ENCODE measurements around the gene GPAM.

The GPAM gene

GRCh38 chr10:112189465-112189864 is 5.9 kb upstream of the GPAM start:
- FAIRE-seq = no peak
- DNase-seq (ENCODE audit: insufficient read length, low spot score) = no peak

DNA sequence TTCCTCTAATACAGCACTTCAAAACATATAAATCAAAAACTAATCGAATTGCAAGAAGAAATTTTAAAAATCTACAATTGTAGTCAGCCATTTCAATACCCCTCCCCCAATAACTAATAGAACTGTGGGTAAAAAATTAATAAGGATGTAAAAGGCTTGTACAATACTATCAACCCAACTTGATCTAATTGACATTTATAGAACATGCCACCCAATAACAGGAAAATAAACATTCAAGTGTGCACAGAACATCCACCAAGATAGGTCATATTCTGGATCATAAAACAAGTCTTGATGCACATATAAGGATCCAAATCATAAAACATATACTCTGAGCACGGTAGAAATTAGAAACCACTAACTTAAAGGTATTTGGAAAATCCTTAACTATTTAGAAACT is 4.0 kb upstream of the GPAM start:
- FAIRE-seq (no peak), DNase-seq (ENCODE audit: insufficient read length, low spot score) (no peak)

DNA sequence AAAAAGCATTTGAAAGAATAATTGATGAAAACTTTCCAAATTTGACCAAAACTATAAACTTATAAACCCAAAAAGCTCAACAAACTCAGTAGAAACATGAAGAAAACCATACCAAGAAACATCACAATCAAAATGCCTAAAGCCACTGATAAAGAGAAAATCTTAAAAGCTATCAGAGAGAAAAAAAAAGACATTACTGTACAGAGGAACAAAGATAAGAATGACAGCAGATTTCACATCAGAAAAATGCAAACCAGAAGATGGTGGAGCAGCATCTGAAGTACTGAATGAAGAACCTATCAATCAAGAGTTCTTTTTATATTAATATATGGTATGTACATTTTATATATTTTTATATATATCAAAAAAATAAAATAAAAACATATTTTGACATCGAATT is 2.4 kb upstream of the GPAM start:
- no peak for FAIRE-seq
- no peak for DNase-seq (ENCODE audit: insufficient read length, low spot score)

DNA sequence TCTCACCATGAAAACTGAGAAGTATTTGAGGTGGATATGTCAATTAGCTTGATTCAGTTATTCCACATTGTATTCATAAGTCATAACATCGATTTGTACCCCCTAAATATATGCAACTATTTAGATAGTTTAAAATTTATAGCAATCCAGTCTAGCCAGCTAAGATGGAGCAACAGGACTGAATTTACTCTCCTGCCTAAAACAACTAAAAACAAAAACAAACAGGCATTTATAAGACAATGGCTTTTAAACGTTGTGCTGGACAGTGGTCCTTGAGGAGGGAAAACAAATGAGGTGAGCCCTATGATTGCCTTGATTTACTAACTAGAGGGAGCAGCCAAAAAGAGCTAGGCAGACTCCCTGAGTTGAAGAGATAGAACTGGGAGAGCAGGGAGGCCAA is 814 bp upstream of the GPAM start:
- no peak for FAIRE-seq

DNA sequence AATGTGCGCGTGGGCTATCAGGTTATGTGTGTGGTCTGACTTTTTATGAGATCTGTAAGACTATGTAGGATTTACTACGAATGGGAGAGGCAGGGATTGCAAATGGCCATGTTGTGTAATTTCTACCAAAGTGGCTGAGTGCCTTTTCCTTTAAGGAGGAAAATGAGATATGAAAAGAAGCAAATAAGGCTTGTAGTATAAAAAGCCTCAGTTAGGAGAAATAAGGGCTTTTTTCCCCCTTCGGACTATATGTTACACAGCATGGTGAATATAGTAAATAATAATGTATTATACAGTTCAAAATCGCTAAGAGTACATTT is 447 bp upstream of the GPAM start:
- DNase-seq (ENCODE audit: insufficient read length, low spot score) (no peak), FAIRE-seq (no peak)

More for the DNA sequence above, 814 bp upstream of the GPAM start:
- no peak for DNase-seq (ENCODE audit: insufficient read length, low spot score)

DNA sequence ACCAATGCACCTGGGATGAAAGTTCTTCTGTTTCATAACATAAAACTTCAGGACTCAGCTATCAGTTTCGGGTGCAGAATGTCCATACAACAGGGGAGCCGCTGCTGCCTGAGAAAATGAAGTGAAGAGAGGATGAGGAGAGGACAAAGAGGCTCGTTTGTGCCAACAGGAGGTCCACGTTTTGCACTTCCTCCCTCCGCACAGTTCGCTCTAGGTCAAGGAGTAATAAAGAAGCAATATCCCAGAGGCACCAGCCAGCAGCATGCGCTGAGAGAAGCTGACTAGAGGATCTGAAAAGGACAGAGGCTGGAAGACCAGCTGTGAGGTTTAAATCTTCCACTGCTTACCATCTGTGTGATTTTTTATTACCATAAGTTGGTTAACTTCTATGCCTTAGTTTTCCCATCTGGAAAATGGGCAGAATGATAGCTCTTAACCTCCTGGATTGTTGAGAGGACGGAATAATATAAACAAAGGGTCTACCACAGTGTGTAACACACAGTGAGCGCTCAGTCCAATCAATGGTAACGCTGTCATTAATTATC is 709 bp downstream of the GPAM start:
- FAIRE-seq (no peak), DNase-seq (ENCODE audit: insufficient read length, low spot score) (no peak)

GRCh38 chr10:112177247-112177646 is 6.3 kb downstream of the GPAM start:
- FAIRE-seq = no peak
- DNase-seq (ENCODE audit: insufficient read length, low spot score) = no peak

DNA sequence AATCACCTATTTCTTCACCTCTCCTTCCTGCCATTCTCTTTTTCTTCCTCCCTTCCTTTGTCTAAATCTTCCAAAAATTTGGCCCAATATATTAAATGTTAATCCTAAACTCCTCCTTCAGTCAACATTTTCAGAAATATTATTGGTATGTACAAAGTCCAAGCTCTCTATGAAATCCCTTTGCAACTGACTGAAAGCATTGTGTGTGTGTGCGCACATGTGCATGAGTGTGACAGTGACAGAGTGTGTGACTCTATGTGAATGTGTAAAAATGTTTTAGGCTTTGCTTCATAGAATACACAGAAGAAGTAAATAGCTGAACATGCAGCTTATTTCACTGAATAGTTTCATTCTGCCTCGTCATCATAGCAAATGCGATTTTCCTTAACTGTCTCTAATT is 7.0 kb downstream of the GPAM start:
- no peak for FAIRE-seq
- no peak for DNase-seq (ENCODE audit: insufficient read length, low spot score)

- DNase-seq (ENCODE audit: insufficient read length, low spot score) (no peak), FAIRE-seq (no peak)
Observed at GRCh38 chr10:112175409-112175808, 8.2 kb downstream of the GPAM start.

GRCh38 chr10:112173206-112173605 is 10.4 kb downstream of the GPAM start:
- FAIRE-seq (no peak), DNase-seq (ENCODE audit: insufficient read length, low spot score) (no peak)

- FAIRE-seq = no peak
- no peak for DNase-seq (ENCODE audit: insufficient read length, low spot score)
Observed at GRCh38 chr10:112168733-112169132, 14.8 kb downstream of the GPAM start.

DNA sequence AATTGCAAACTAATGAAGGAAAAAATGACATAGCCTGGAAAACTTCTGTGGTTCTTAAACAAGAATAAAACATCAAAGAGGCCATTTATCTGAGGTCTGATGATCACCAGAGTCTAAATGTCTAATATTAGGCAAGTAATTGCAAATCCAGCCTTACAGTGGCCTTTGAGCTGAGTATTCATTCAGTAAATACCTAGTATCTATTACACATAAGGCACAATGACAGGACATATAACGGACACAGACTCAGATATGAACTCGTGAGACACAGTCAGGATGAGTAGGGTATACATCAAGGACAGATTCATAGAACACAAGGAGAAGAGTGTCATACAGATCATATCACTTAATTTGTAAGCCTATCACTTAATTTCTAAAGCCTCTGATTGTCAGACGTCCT is 16.8 kb downstream of the GPAM start:
- no peak for DNase-seq (ENCODE audit: insufficient read length, low spot score)
- no peak for FAIRE-seq

- FAIRE-seq = no peak
- no peak for DNase-seq (ENCODE audit: insufficient read length, low spot score)
Observed at GRCh38 chr10:112161757-112162518, 21.6 kb downstream of the GPAM start.

DNA sequence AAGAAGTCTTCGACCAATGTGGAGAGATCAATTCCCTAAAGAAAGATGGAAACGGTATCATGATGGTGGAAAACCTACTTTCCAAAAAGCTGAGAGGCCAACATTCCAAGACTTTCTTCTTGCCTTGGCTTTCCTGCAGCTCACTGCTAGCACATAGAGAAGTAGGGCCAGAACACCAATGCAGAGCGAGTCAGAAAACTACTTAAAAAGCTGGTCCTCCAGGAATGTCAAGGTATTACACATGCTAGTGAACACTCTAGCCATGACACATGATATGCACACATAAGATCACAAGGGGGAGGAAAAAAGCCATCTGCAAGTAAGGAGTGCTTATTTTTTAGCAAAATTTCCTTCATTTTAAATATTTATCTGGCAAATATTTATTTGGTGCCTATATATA is 22.7 kb downstream of the GPAM start:
- FAIRE-seq (no peak), DNase-seq (ENCODE audit: insufficient read length, low spot score) (no peak)

DNA sequence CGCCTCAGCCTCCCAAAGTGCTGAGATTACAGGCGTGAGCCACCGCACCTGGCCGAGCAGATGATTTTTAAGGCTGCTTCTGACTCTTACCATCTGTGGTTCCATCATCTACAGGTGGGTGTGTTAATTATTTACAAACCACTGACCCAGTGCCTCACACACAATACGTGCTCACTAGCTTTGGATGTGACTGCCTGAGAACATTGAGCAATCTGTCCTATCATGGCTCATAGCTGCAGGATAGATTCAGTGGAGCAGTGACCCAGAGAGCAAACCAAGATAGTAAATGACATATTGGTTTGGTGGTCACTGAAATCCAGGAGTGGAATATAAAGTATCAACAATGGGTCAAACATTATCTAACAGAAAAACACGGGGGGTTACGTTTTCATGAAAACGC is 24.1 kb downstream of the GPAM start:
- DNase-seq (ENCODE audit: insufficient read length, low spot score) = no peak
- no peak for FAIRE-seq

DNA sequence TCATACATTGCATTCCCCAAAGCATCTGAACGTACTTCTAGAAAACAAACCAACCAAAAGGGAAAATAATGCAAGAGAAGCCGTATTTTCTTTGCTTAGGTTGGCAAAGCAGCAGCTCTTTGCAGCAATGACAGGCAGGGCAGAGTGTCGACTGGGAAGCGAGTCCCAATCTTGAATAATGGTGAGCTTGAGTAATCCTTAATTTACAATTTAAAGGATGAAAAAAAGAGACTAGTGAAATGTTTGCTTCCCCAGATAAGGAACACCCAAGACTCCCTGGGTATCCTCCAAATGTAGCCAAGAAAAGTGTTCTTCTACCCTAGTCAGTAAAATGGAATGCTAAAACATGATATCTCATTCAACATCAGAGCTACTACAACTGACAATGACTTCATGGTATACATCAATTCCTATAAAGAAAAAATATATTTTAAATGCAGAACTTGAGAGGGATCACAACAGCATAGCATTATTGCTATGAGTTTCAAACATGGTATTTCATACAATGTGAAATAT is 32.0 kb downstream of the GPAM start:
- no peak for FAIRE-seq

DNA sequence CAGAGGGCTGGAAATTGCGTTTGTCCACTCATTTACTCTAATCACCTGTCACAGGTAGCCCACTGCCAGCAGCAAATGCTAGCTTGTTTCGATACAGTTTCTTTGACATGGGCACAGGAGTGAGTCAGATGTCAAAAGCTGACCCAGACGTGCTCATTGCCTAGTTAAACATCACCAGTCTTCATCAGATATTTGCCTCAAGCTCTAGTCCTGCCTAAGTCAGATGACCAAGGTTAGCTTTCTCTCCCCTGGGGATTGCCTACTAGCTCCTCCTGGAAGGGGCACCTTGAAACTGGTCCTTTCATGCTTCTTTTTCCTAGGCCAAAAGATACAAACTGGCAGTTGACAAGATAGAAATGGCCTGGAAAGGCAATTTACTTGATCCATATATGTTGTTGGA is 35.2 kb downstream of the GPAM start:
- DNase-seq (ENCODE audit: insufficient read length, low spot score) (no peak), FAIRE-seq (no peak)

More for the DNA sequence above, 32.0 kb downstream of the GPAM start:
- DNase-seq (ENCODE audit: insufficient read length, low spot score) = no peak

DNA sequence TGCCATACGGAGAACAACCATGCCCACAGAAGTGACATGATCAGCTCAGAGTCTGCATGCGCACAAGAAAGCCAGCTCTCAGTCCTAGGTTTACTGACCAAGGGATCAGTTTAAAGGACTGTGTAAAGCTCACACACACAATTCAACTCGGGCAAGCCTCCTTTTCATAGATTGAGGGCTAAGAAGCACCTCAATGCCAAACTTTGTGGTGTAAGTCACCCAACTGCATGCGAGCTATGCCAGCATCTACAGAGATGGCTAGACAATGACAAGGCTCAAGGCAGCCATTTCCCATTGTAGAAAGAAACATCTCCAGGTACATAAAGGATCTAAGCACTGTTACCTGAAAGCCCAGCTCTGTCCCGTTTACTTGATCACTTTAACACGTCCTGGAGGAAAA is 36.8 kb downstream of the GPAM start:
- FAIRE-seq = no peak
- no peak for DNase-seq (ENCODE audit: insufficient read length, low spot score)

GRCh38 chr10:112145263-112145662 is 38.3 kb downstream of the GPAM start:
- FAIRE-seq (no peak), DNase-seq (ENCODE audit: insufficient read length, low spot score) (no peak)

DNA sequence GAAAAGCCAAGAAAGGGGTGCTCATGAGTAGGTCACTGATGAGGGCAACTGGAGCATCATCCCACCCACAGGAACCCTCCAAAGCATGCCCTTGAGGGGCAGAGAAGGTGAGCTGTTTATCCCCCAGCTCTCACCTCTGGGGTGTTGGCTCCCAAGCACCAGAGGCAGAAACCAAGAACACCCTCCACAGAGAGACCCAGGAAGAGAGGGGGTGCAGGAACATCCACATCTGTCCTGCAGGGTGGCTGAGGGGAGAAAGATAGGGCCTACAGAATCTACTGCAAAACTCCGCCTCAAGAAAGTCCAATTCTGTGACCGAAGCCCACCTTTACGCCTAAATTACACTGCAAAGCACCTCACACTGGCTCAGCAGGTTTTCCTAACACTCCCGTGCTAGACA is 40.1 kb downstream of the GPAM start:
- DNase-seq (ENCODE audit: insufficient read length, low spot score) = no peak
- FAIRE-seq = no peak

GRCh38 chr10:112141292-112141691 is 42.3 kb downstream of the GPAM start:
- DNase-seq (ENCODE audit: insufficient read length, low spot score) (no peak), FAIRE-seq (no peak)

DNA sequence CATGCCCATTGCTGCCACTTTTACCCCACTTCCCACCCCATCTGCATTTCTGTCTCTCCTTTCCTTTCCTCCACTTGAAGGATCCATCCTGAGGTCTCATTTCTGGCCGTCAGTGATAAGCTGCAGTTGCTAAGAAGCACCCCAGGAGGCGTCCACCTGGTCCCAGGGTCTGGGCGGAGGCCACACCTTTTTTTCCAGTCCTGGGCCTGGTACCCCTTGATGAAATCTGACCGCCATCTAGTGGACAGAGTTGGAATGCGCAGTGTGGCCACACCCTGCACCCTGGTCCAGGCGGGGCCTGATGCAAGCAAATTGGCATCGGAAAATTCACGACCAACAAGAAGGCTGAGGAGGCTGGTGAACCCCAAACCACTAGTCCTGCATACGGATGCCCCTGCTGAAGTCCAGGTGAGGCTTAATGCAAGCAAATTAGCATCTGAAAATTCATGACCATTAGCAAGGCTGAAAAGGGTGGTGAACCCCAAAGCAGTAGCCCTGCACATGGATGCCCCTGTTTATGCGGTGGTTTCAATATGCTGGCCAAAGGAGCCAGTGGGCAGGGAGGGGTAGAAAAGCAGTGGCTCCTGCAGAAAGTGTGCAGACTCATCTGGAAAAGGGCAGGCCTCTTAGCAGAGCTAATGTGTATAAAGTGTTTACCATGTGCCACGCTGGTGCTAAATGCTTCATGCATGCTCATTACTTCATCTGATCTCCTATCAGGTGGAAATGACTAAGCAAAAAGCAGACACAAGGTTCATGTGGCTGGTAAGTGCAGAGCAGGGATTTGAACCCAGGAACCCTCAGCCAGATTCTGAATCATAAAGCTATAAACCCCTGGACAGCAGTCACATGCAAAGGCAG is 43.2 kb downstream of the GPAM start:
- peak; percentile 60 for FAIRE-seq
- peak; percentile 65 for DNase-seq (ENCODE audit: insufficient read length, low spot score)

Measured in GM19239 (cell line).